Left hindlimb (tissue), 1 donor: ENCODE results near the gene SEC23A.
"Not testable (repeated sequence)": the region's sequence is repeated elsewhere in the genome, so short reads cannot be mapped to it uniquely, and the experiment has no call there.

Experiments used
- DNase-seq: peaks from one replicate; pipeline ENCODE4 v3.0.0-alpha.2; 2018

Gene SEC23A

GRCh38 chr14:39028620-39029019 lies 74.4 kb downstream of the SEC23A start:
- DNase-seq: no peak

GRCh38 chr14:39025810-39026627 lies 77.0 kb downstream of the SEC23A start:
- no peak for DNase-seq

DNA sequence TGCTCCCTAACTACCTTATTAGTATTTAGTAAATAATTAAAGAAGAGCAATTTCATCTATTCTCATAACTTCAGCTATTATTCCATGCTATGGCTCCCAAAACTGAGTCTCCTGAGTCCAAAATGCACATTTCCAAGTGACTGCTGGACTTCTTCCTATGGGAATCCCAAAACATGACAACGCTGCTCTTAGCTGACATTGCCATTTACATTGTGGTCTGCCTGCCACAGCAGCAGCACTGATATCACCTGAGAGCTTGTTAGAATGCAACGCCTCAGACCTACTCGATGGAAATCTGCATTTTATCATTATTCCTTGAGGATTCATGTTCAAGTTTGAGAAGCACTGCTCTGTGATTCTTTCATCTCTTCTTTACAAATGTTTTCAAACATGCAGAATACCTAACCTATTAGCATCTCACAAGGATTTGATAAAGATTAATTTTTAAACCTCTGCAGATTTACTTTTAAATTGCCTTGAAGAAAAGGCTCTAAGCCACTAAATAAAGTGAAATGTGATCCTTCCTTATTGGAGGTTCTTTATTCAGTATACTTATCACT lies 77.7 kb downstream of the SEC23A start:
- DNase-seq: no peak

DNA sequence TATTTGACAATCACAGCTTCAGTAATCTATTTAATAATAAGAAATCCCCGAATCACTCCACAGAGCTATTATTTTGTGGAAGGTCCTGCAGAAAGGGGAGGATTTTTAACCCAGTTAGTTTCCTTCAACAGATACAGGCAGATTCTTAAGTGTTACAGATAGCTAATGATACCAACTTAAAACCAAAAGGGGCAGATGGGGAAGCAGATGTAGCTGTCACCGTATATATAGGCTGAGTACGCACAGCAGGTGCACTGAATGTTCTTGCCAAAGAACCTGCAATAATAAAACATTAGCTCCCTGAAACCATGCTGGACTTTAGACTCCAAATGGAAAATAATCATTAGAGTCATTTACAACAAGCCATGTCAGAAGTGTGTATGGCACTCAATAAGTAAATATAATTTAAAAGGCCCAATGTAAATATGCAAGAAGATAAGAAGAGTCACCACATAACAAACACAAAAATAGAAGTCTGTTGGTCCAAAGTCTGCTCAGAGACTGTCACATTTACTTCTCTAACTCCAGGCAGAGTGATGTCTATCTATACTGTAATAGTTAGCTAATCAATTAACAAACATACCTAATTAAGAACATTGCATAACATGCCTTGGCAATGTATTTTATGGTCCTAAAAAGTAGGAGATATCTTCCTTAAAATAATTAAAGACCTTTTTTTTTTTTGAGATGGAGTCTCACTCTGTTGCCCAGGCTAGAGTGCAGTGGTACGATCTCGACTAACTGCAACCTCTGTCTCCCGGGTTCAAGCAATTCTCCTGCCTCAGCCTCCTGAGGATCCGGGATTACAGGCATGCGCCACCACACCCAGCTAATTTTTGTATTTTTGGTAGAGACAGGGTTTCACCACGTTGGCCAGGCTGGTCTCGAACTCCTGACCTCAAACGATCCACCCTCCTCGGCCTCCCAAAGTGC lies 78.8 kb downstream of the SEC23A start:
- DNase-seq: no peak

GRCh38 chr14:39017096-39018016 lies 85.7 kb downstream of the SEC23A start:
- not testable (repeated sequence) for DNase-seq

DNA sequence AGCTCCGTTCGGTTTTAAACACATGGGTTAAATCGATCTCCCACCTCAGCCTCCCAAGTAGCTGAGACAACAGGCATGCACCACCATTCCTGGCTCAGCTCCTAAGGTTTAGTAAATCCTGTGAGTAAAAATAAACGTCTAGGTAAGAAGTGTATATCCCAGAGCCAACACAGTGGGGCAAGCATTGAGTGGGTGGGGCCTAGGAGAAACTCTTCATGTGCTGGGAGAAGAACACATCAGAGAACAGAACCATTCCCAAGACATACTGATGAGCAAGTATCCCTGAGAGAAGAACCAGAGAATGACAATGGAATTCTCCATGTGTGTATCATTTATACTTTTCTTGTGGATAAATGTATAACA lies 86.3 kb downstream of the SEC23A start:
- DNase-seq: no peak

DNA sequence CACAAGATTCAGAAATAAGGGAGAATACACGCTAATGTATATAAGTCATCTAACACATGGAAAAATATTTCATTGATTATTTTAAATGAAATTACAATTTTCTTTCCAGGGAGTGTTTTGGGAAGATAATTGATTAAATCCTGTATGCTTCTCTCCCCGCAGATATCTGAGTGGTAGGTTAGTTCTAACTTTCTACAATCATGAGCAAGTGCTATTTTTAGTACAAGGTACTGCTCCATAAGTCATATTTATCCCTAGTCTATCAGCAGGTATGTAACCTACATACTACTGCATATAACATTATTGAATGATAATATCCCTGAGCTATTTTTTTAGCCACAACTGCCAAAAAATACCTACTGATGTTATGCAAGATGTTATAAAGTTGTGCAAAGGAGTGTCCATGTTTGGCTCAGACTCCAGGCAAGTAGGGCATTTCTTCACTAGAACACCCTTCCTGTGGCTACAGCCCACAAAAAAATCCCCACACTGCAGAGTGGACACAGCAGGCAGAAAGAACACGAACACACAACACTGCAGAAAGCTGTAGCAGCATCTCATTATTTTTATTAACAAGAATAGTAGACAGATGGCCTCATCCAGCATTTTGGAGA lies 87.0 kb downstream of the SEC23A start:
- DNase-seq: no peak

DNA sequence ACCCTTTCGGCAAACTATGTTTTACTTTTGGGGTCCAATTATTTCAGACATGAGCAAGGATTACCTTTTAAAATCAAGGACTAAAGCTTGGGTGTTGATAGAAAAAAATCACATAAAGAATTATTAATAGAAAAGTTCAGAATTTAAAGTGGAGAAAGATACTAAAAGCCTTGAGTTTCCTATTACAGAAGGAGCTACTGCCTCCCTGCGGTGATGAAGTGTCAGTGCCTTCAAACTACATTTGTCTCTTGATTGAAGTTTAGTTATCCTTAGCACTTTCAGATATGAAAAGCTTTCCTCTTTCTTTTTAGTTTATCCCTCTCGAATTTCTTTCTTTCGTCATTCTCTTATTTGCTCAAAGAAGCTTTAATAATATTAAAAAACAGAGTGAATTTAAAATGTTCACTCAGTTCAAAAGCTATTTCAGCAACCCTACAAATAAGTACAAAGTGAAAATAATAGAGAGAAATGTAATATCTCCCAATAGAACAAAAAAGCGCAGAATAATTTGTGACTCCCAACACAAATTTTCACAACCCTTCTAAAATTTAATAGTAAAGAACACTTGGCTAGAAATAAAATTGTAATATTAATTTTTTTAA lies 87.6 kb downstream of the SEC23A start:
- no peak for DNase-seq

GRCh38 chr14:39014460-39014859 lies 88.6 kb downstream of the SEC23A start:
- no peak for DNase-seq

GRCh38 chr14:39008965-39009364 lies 94.1 kb downstream of the SEC23A start:
- DNase-seq: not testable (repeated sequence)

DNA sequence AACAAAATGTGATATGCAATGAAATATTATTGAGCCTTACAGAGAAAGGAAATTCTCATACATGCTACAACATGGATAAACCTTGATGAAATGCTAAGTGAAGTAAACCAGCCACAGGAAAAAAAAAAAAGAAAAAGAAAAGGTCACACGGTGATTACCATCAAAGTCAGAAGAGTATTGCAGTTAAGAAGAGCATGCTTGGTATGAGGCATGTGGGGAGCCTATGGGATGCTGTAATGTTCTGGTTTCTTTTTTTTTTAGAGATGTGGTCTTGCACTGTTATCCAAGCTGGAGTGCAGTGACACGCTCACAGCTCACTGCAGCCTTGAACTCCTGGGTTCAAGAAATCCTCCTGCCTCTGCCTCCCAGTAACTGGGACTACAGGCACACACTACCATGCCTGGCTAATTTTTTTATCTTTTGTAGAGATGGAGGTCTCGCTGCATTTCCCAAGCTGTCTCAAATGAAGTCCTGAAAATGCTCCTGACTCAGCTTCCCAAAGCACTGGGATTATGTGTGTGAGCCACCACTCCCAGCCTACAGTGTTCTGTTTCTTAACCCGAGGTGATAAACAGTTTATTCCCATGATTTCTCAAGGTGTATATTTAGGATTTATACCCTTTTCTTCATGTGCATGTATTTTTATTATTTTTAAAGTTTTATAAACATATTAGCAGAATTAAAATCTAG lies 96.2 kb downstream of the SEC23A start:
- DNase-seq: no peak

- no peak for DNase-seq
Observed at GRCh38 chr14:39005044-39005880, 97.8 kb downstream of the SEC23A start.

DNA sequence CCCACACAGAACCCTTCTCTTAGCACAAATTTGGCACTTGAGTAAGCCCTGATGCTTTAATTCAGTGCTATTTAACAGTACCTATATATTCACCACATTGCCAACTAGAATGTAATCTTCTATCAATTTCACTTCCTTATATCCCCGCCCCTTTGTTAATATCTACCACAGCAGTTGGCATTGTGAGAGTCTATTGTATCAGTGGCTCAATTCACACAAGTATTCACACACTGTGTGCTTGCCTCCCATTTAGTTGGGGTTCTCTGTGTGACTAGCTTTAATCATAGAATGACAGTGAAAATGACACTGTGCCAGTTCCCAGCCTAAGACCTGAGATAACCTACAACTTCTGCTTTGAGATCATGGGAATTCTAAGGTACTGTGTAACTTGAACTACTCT lies 103.1 kb downstream of the SEC23A start:
- DNase-seq: no peak

- no peak for DNase-seq
Observed at GRCh38 chr14:38994731-38995130, 108.3 kb downstream of the SEC23A start.

GRCh38 chr14:38993981-38994380 lies 109.1 kb downstream of the SEC23A start:
- DNase-seq: no peak

DNA sequence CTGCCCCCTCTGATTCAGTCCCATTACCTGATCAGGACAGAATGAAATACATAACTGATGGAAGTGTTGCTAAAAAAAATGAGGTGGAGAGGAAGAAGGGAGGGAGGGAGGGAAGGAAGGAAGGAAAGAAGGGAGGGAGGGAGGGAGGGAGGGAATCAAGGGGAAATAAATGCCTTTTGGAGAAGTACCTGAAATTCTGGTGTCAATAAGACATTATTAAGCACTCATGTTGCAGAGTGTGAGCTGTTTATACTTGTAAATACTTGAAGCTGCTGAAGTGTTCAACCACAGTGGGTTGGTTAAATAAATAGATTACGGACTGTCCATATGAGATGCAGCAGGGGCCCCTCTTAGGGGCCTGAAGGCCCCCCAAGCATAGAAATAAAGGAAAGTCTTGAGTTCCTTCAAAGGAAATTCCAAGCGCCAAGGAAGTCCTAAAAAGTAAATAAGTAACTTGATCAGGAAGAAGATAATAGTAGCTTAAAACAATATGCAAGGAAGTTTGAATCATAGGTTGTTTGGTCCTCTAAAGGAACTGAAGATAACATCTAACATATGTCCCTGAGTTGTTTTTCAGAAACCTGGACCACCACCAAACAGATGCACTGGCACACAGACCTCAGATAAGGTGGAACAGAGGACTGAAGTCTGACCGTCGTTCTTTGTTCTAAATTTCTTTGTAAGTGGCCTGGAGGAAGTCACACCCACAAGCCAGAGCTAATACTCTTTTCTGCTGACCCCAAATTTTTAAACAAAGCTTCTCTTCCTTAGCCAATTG lies 110.8 kb downstream of the SEC23A start:
- no peak for DNase-seq

DNA sequence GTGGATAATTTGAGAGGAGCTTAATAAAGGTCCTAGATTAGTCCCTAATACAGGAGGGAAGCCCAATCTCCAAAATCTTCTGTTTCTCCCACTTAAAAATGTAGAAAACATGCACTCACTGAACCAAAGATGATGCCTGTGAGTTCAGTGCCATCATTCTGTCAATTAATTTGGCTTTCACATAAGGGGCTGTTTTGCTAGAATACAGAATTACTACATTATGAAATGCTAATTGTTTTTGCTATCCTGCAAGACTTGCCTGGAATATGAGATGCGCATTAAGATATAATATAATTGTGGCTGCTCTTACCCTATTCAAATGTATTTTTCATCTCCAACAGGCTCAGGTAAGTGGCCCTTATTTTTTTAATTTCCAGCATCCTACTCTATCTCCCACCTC lies 111.7 kb downstream of the SEC23A start:
- DNase-seq: no peak

- DNase-seq: no peak
Observed at GRCh38 chr14:38989922-38990546, 113.0 kb downstream of the SEC23A start.

DNA sequence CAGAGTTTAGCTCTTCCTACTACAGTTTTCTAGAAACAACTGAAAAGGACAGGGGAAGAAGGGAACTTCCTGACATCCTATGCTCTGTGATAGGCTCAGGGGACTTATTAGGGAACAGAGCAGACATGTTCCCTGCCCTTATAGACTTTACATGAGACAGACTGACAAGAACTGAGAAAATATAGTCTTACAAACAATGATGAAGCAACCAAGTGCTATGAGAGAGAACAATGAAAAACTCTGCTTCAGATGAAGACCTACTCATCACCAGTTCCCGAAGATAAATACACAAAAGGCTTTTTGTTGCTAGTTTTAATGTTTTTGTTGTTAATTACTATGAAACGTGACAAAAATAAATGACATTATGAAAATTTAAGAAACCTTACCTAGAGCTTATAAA lies 115.3 kb downstream of the SEC23A start:
- DNase-seq: no peak
